HG02798 (cell line): Measurements from ENCODE around the gene TRAPPC11.
"Not testable (repeated sequence)": the region's sequence is repeated elsewhere in the genome, so short reads cannot be mapped to it uniquely, and the experiment has no call there.

Source experiments
- ATAC-seq: cut with Tn5 transposase; IDR thresholded peaks from one replicate; pipeline ENCODE4 v1.9.1; 2021; ENCODE audit warnings: mild to moderate bottlenecking; ENCODE audit not compliant: unreplicated experiment, poor library complexity

The TRAPPC11 gene

GRCh38 chr4:183659029-183659871 lies at the start of gene TRAPPC11, which contains the start of gene RWDD4:
Gene TRAPPC11 (plus strand): TSS chr4:183659293. CDS start chr4:183663868, 4,575 bp downstream.
Gene RWDD4 (minus strand): TSS chr4:183659185. CDS start chr4:183658952, 233 bp downstream.
- peak; percentile 99 for ATAC-seq

DNA sequence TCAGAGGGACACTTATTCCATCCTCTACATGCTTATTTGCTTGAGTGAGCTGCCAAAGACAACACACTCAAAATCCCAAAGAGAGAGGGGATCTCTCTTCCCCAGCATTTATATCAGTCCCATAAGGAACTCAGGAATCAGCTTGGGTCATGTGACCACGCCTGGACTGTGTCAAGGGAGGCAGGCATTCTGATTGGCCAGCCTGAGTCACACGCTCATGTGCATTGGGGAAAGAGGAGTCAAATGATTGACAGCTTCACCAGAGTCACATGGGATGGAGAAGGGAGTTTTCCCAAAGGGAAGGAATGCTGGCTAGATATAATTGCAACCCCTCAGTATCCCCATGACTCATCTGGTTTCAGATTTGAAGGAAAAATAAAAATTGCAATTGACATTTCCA lies 49.1 kb upstream of the TRAPPC11 start:
- no peak for ATAC-seq

GRCh38 chr4:183610613-183611012 lies 48.5 kb upstream of the TRAPPC11 start:
- ATAC-seq = no peak

- no peak for ATAC-seq
Observed at GRCh38 chr4:183611210-183611830, 47.8 kb upstream of the TRAPPC11 start.

DNA sequence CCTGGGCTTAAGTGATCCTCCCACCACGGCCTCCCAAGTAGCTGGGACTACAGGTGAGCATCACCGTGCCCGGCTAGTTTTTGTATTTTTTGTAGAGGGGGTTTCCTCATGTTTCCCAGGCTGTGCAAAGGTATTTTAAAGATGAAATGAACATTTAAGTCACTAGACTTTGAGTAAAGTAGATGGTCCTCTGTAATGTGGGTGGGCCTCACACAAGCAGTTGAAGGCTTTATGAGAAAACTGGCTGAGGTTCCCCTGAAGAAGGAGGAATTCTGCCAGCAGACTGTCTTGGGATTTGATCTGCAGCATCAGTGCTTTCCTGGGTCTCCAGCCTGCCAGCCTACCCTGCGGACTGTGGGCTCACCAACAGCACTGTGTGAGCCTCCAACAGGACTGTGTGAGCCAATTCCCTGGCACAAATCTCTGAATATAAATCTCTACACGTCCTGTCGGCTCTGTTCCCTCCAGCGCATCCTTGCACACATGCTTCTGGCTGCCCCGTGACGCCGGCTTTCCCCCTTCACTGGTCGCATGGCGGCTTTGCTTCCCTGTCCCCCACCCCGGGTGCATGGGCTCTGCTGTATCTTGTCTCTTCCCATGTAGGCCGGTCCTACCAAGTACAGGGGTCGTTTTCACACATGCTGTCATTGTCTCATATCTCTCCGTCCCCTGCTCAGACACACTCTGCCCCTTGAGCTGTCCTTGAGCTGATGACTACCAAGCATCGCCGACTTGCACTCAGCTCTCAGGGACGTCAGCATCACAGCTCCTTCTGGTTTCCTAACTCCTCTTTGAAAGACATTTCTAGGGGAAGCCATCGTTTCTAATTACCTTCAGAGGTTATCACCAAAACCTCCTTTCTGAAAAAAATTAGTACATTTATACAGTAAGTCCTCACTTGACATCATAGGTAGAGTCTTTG lies 46.5 kb upstream of the TRAPPC11 start:
- ATAC-seq = no peak

DNA sequence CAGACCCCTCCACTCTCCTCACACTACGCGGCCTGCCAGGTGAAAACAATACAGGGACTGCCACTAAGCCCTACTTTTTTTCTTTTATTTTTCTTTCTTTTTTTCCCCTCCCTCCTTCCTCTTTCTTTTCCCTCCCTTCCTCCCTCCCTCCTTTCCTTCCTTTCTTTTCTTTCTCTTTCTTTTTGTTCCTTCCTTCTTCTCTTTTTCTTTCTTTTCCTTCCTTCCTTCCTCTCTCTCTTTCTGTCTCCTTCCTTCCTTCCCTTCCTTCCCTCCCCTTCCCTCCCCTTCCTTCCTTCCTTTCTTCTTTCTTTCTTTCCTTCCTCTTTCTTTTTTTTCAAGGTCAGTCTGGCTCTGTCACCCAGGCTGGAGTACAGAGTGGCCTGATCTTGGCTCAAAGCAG lies 42.0 kb upstream of the TRAPPC11 start:
- ATAC-seq = no peak

DNA sequence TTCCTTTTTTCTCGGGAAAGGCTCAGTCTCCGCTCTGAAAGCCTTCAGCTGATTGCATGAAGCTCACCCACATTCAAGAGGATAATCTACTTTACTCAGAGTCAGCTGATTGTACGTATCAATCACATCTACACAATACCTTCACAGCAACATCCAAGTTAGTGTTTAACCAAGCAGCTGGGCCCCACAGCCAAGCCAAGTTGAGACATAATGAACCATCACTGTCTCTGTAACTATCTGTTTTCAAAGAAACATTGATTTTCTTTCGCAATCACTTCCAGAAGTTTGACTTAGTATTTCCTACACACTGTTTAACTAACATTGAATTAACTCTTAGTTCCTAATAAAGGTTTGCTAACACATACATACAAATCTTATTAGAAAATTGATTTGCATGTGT lies 40.4 kb upstream of the TRAPPC11 start:
- no peak for ATAC-seq

- no peak for ATAC-seq
Observed at GRCh38 chr4:183620421-183620820, 38.7 kb upstream of the TRAPPC11 start.

DNA sequence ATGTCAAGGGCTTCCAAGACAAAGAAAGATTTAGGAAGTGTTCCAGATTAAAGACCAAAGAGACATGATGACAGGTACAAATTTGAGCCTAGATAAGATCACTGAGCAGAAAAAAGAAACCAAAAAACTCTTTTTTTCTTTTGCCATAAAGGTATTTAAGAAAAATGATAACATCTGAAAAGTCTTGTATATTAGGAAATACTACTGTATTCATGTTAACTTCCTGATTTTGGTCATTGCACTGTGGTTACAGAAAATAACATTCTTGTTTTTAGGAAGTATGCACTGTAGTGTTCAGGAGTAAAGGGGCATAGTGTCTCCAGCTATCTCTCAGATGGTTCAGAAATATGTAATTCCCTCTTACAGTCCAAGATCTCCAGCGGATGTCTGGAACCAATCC lies 37.2 kb upstream of the TRAPPC11 start:
- ATAC-seq = no peak

- ATAC-seq = no peak
Observed at GRCh38 chr4:183624548-183624947, 34.5 kb upstream of the TRAPPC11 start.

GRCh38 chr4:183626168-183626567 lies 32.9 kb upstream of the TRAPPC11 start:
- ATAC-seq = no peak

- ATAC-seq = not testable (repeated sequence)
Observed at GRCh38 chr4:183627286-183627685, 31.8 kb upstream of the TRAPPC11 start.

DNA sequence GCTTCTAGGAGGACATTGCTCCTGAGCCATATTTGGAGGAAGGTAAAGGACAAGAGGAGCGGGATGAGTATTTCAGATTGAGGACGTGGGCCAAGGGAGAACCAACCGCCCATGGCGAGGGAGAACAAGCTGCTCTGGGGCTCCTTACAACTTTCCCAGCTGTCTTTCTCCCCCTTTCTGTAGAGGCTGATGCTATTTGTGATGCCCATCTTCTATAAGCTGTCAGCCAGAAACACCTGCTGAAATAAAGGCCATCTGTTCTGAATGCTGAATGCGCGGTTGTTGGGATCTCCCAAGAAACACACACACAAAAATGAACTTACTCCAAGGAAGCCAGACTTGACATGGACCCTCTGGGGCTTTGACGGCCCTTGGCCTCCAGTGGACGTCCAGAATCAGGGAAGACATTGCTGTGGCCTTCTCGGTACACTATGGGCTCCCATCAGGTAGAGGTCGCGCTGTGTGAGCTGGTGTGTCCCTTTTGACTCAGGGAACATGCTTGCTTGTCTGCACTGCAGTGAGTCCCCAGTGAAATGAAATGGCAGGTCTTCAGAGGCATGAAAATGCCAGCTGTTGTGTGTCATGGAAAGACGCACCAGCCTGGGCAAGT lies 31.0 kb upstream of the TRAPPC11 start:
- no peak for ATAC-seq

- no peak for ATAC-seq
Observed at GRCh38 chr4:183631577-183632198, 27.4 kb upstream of the TRAPPC11 start.

- ATAC-seq = no peak
Observed at GRCh38 chr4:183632689-183633088, 26.4 kb upstream of the TRAPPC11 start.

DNA sequence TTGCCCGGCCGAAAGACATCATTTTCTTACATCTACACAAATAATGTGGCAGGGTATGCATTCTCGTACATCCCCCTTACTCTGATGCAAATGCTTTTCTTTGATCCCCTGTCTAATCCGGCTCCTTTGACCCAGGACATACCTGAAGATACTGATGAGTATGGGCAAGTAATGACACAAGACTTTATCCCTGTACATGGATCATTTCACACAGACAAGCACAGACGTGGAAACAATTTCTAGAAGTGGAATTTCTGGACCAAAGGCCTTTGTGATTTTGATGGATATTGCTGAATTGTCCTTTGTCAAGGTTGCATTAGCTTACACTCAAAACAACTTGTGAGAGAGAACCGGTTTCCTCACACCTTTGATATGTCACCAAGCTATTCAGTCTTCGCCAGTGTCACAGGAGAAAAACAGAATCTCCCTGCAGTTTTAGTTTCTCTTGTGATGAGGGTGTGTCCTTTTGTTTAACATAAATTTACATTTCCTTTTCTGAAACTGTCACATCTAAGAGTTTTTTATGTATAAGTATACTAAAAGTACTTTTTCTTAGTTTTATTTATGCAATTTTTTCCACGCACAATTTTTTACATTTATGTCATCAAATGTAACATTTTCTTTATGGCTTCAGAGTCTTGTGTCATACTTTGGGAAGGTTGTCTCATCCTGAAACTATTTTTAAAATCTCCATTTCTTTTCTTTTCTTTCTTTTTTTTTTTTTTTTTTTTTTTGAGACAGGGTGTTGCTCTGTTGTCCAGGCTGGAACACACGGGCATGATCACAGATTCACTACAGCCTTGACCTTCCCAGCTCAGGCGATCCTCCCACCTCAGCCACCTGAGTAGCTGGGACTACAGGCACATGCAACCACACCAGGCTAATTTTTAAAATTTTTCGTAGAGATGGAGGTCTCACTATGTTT lies 25.4 kb upstream of the TRAPPC11 start:
- ATAC-seq = no peak

GRCh38 chr4:183635321-183635720 lies 23.8 kb upstream of the TRAPPC11 start:
- no peak for ATAC-seq

GRCh38 chr4:183635741-183636140 lies 23.4 kb upstream of the TRAPPC11 start:
- no peak for ATAC-seq

DNA sequence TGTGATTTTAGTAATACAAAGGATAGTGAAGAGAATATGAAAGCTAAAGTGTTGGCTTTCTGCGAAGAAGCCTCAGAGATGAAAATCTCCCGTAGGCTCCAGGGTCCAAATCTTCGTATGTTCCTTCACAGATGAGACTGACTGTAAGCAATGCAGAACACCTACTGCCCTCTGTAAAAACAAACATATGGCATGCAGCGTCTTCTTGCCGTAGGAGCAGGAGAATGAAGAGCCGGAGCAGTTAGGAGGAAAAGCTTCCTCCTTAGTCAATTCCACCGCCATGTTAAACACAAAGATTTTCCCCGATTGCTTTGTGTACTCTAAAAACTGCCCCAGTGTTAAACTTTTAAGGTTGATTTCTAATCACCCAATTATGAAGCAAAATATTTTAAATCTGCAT lies 22.6 kb upstream of the TRAPPC11 start:
- ATAC-seq = no peak
